Measurements from ENCODE around the gene VSNL1. TPM values are rescaled to one million over a fixed set of nuclear protein-coding genes. Genes with fewer than 3 reads are reported as not detected.

Gene VSNL1
- total RNA-seq, 1 experiment from 2014 or later: 7.8 TPM

- no peak overlapping the region for H3K4me3 ChIP-seq (ENCODE audit: low read depth, low read length, poor library complexity, severe bottlenecking)
- H3K27ac ChIP-seq (ENCODE audit: low read depth, low read length, poor library complexity, severe bottlenecking): no peak overlapping the region
- POLR2A ChIA-PET (ENCODE audit: low non-redundant PET): no interaction called here
- CTCF ChIA-PET: no interaction called here
- no peak for TF ChIP-seq EZH2 (IDR thresholded peaks at IDR 0.05; ENCODE audit: borderline replicate concordance, low read depth, low read length, poor library complexity, severe bottlenecking)
- TF ChIP-seq CTCF (conservative IDR thresholded peaks at IDR 0.05; ENCODE audit: low read depth, low read length): no peak
- BruUV-seq (replicated peaks): no TSS peak
- intact Hi-C loops (cut with micrococcal nuclease; ENCODE audit: unreplicated experiment): no loop called here
- no peaks in the 10 kb centered on the region for H3K27me3 ChIP-seq (replicated peaks; ENCODE audit: insufficient read depth, low read depth, low read length, poor library complexity)
- DNase-seq (ENCODE audit: low spot score): no peak
- H3K36me3 ChIP-seq (ENCODE audit: insufficient read depth, low read length, poor library complexity, severe bottlenecking): no peaks in the 10 kb centered on the region
- no peaks in the 10 kb centered on the region for H3K9me3 ChIP-seq (ENCODE audit: low read depth, low read length, poor library complexity, severe bottlenecking)
- H3K4me1 ChIP-seq (ENCODE audit: insufficient read depth, low read length, poor library complexity, severe bottlenecking): no peaks in the 10 kb centered on the region
These were observed 49.9 kb downstream of the VSNL1 start for GRCh38 chr2:17590342-17590911.

- Histone ChIP-seq H3K27ac (ENCODE audit: low read depth, low read length, poor library complexity, severe bottlenecking) (no peak overlapping the region), H3K4me1 (ENCODE audit: insufficient read depth, low read length, poor library complexity, severe bottlenecking) (no peaks in the 10 kb centered on the region), H3K9me3 (ENCODE audit: low read depth, low read length, poor library complexity, severe bottlenecking) (no peaks in the 10 kb centered on the region), H3K36me3 (ENCODE audit: insufficient read depth, low read length, poor library complexity, severe bottlenecking) (no peaks in the 10 kb centered on the region), H3K27me3 (replicated peaks; ENCODE audit: insufficient read depth, low read depth, low read length, poor library complexity) (no peaks in the 10 kb centered on the region), H3K4me3 (ENCODE audit: low read depth, low read length, poor library complexity, severe bottlenecking) (no peak overlapping the region)
- TF ChIP-seq CTCF (conservative IDR thresholded peaks at IDR 0.05; ENCODE audit: low read depth, low read length): no peak
- TF ChIP-seq EZH2 (IDR thresholded peaks at IDR 0.05; ENCODE audit: borderline replicate concordance, low read depth, low read length, poor library complexity, severe bottlenecking): no peak
- BruUV-seq (replicated peaks): no TSS peak
- intact Hi-C loops (cut with micrococcal nuclease; ENCODE audit: unreplicated experiment): no loop called here
- POLR2A ChIA-PET (ENCODE audit: low non-redundant PET): no interaction called here
- CTCF ChIA-PET: no interaction called here
- DNase-seq (ENCODE audit: low spot score): no peak
These were observed 51.4 kb downstream of the VSNL1 start for GRCh38 chr2:17591846-17592245.

GRCh38 chr2:17592731-17593409 is 52.4 kb downstream of the VSNL1 start:
- Histone ChIP-seq H3K36me3 (ENCODE audit: insufficient read depth, low read length, poor library complexity, severe bottlenecking) (no peaks in the 10 kb centered on the region), H3K27ac (ENCODE audit: low read depth, low read length, poor library complexity, severe bottlenecking) (no peak overlapping the region), H3K27me3 (replicated peaks; ENCODE audit: insufficient read depth, low read depth, low read length, poor library complexity) (no peaks in the 10 kb centered on the region), H3K9me3 (ENCODE audit: low read depth, low read length, poor library complexity, severe bottlenecking) (no peaks in the 10 kb centered on the region), H3K4me1 (ENCODE audit: insufficient read depth, low read length, poor library complexity, severe bottlenecking) (no peaks in the 10 kb centered on the region), H3K4me3 (ENCODE audit: low read depth, low read length, poor library complexity, severe bottlenecking) (no peak overlapping the region)
- intact Hi-C loops (cut with micrococcal nuclease; ENCODE audit: unreplicated experiment): no loop called here
- DNase-seq (ENCODE audit: low spot score): no peak
- BruUV-seq (replicated peaks): no TSS peak
- TF ChIP-seq CTCF (conservative IDR thresholded peaks at IDR 0.05; ENCODE audit: low read depth, low read length) (no peak), EZH2 (IDR thresholded peaks at IDR 0.05; ENCODE audit: borderline replicate concordance, low read depth, low read length, poor library complexity, severe bottlenecking) (no peak)
- ChIA-PET CTCF (no interaction called here), POLR2A (ENCODE audit: low non-redundant PET) (no interaction called here)
